Gastrocnemius medialis (tissue), 4 donors: ENCODE results near the gene ARFGAP1. TPM values are rescaled to one million over a fixed set of nuclear protein-coding genes. Genes with fewer than 3 reads are reported as not detected.
"Not testable (repeated sequence)": the region's sequence is repeated elsewhere in the genome, so short reads cannot be mapped to it uniquely, and the experiment has no call there.

Experiments used
- ATAC-seq, 2 donors: fragments of 150-250 bp; one replicate each; pipeline ENCODE4 v1.9.1; 2016
- DNase-seq, 2 donors: peaks; one replicate each; pipeline ENCODE4 v3.0.0-alpha.2; 2019
- H3K27ac ChIP-seq, 4 donors: fragments of 200-600 bp; sonication (generic); 1 replicate in 1 of 4; 2 replicates in 3 of 4; pipeline ENCODE4 v1.5.1; 2016 to 2018; ENCODE audit warnings: mild to moderate bottlenecking in 2 of 4, moderate library complexity in 1 of 4
- H3K27me3 ChIP-seq, 3 donors: fragments of 200-600 bp; sonication (generic) in 2 of 3; 1 replicate in 1 of 3; 2 replicates in 2 of 3; pipeline versions ENCODE4 v1.5.1 to v1.6.0; 2016 to 2019; ENCODE audit warnings: mild to moderate bottlenecking in 1 of 3, moderate library complexity in 1 of 3
- H3K36me3 ChIP-seq, 2 donors: fragments of 200-600 bp; sonication (generic) in 1 of 2; one replicate each; pipeline ENCODE4 v1.5.1; 2017 to 2018
- H3K4me1 ChIP-seq, 2 donors: fragments of 200-600 bp; sonication (generic) in 1 of 2; one replicate each; pipeline ENCODE4 v1.5.1; 2016 to 2017; ENCODE audit warnings: mild to moderate bottlenecking in 2 of 2
- H3K4me3 ChIP-seq, 4 donors: fragments of 200-600 bp; sonication (generic) in 3 of 4; 1 replicate in 1 of 4; 2 replicates in 3 of 4; pipeline ENCODE4 v1.5.1; 2016 to 2019; ENCODE audit warnings: mild to moderate bottlenecking in 2 of 4
- H3K9me3 ChIP-seq, 3 donors: fragments of 200-600 bp; sonication (generic) in 2 of 3; 1 replicate in 1 of 3; 2 replicates in 2 of 3; pipeline ENCODE4 v1.5.1; 2016 to 2019
- POLR2A ChIP-seq, 2 donors: fragments of 450-650 bp; IDR thresholded peaks; one replicate each; pipeline ENCODE4 v1.6.1; 2017; ENCODE audit warnings: antibody characterized with exemption in 2 of 2, mild to moderate bottlenecking in 2 of 2, moderate library complexity in 2 of 2
- in situ Hi-C, 4 donors: fragments of 200-750 bp; cut with MboI; loops; one replicate each; pipeline versions ENCODE4 v1.15.0 to v1.8.0; 2017; ENCODE audit warnings: low sequenced_read_pairs in 4 of 4
- intact Hi-C: fragments of 100-400 bp; cut with DNase I; formaldehyde crosslinking; loops from one replicate; pipeline ENCODE4 v1.15.1; 2023; ENCODE audit warnings: low total_unique reads
- total RNA-seq, 4 donors: library from RNA; depleted of rRNA; stranded (reverse); fragments of >200 nt; gene quantifications; one replicate each; pipeline versions ENCODE4 v1.1.0 to v1.2.3, GENCODE V29; 2016
- TF ChIP-seq, protein P1 (sequence below), 5 experiments: fragments of 450-650 bp in 3 of 5; fragments of 200-600 bp in 2 of 5; sonication (generic) in 2 of 5; IDR thresholded peaks in 4 of 5; conservative IDR thresholded peaks in 1 of 5; 1 replicate in 4 of 5; 2 replicates in 1 of 5; pipeline ENCODE4 v1.5.1; 2016 to 2019; ENCODE audit warnings: antibody characterized with exemption in 5 of 5, mild to moderate bottlenecking in 3 of 5, moderate library complexity in 3 of 5

The ARFGAP1 gene
- total RNA-seq, 4 donors from 2014 or later, result 15.2 to 24.4 (median 18.0) TPM

DNA sequence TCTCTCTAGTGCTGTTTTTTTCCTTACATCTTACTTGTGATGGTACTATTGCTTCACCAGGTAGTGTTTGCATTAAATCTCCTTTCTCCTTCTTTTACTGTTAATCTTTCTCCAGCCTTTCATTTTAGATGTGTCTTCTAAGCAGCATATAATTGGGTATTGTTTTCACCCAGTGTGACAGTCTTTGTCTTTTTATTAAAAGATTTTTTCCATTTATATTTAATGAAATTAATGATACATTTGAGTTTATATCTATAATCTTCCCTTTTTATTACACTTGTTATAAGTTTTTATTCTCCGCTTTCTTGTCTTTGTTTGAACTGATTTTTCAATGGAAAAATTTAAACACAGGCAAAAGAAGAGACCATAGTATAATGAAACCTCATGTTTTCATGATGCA, 29.1 kb downstream of the ARFGAP1 start:
- TF ChIP-seq, protein P1, sequence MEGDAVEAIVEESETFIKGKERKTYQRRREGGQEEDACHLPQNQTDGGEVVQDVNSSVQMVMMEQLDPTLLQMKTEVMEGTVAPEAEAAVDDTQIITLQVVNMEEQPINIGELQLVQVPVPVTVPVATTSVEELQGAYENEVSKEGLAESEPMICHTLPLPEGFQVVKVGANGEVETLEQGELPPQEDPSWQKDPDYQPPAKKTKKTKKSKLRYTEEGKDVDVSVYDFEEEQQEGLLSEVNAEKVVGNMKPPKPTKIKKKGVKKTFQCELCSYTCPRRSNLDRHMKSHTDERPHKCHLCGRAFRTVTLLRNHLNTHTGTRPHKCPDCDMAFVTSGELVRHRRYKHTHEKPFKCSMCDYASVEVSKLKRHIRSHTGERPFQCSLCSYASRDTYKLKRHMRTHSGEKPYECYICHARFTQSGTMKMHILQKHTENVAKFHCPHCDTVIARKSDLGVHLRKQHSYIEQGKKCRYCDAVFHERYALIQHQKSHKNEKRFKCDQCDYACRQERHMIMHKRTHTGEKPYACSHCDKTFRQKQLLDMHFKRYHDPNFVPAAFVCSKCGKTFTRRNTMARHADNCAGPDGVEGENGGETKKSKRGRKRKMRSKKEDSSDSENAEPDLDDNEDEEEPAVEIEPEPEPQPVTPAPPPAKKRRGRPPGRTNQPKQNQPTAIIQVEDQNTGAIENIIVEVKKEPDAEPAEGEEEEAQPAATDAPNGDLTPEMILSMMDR (IDR thresholded peaks at IDR 0.05 in 4 of 5, conservative IDR thresholded peaks at IDR 0.05 in 1 of 5), result no peak
- no peak for TF ChIP-seq POLR2A (IDR thresholded peaks at IDR 0.05)
- Histone ChIP-seq H3K27ac (no peak overlapping the region), H3K9me3 (no peaks in the 10 kb centered on the region), H3K4me3 (no peak overlapping the region), H3K27me3 (peaks cover 34 to 66% (median 40%) of the 10 kb centered on the region in 3 donors), H3K36me3 (no peaks in the 10 kb centered on the region), H3K4me1 (no peaks in the 10 kb centered on the region)
- ATAC-seq, result no peak
- intact Hi-C loops, result no loop called here
- no peak for DNase-seq
- in situ Hi-C loops, result no loop called here

- in situ Hi-C loops, result no loop called here
- TF ChIP-seq, protein P1 (IDR thresholded peaks at IDR 0.05 in 4 of 5, conservative IDR thresholded peaks at IDR 0.05 in 1 of 5), result no peak
- no peak for TF ChIP-seq POLR2A (IDR thresholded peaks at IDR 0.05)
- intact Hi-C loops, result no loop called here
- no peak overlapping the region for H3K27ac ChIP-seq
- no peaks in the 10 kb centered on the region for H3K36me3 ChIP-seq
- DNase-seq, result no peak
- peaks cover 35 to 63% (median 40%) of the 10 kb centered on the region in 3 donors for H3K27me3 ChIP-seq
- no peak for ATAC-seq
- H3K9me3 ChIP-seq, result no peaks in the 10 kb centered on the region
- H3K4me1 ChIP-seq, result no peaks in the 10 kb centered on the region
- H3K4me3 ChIP-seq, result no peak overlapping the region
Observed at GRCh38 chr20:63303095-63303666, 30.6 kb downstream of the ARFGAP1 start.

DNA sequence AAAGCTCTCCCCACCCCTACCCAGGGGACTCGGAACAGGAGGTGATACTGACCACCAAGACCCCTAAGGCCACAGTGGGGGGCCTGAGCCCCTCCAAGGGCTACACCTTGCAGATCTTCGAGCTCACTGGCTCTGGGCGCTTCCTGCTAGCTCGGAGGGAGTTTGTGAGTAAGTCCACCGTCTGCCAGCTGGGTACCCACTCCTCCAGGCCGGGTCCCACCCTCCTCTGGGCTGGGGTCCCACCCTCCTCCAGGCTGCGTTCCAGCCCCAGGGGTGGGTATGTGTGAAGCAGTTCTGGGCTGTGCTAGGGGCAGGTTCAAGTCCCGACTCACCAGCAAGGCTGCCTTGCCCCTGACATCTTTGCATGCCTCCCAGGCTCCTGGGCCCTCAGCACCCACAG, 32.8 kb downstream of the ARFGAP1 start:
- TF ChIP-seq, protein P1 (IDR thresholded peaks at IDR 0.05 in 4 of 5, conservative IDR thresholded peaks at IDR 0.05 in 1 of 5), result no peak
- no peak for TF ChIP-seq POLR2A (IDR thresholded peaks at IDR 0.05)
- Histone ChIP-seq H3K27me3 (peaks cover 41 to 59% (median 48%) of the 10 kb centered on the region in 3 donors), H3K36me3 (no peaks in the 10 kb centered on the region), H3K4me3 (no peak overlapping the region), H3K4me1 (no peaks in the 10 kb centered on the region), H3K27ac (no peak overlapping the region), H3K9me3 (no peaks in the 10 kb centered on the region)
- intact Hi-C loops, result no loop called here
- in situ Hi-C loops, result no loop called here
- DNase-seq (no peak), ATAC-seq (no peak)

DNA sequence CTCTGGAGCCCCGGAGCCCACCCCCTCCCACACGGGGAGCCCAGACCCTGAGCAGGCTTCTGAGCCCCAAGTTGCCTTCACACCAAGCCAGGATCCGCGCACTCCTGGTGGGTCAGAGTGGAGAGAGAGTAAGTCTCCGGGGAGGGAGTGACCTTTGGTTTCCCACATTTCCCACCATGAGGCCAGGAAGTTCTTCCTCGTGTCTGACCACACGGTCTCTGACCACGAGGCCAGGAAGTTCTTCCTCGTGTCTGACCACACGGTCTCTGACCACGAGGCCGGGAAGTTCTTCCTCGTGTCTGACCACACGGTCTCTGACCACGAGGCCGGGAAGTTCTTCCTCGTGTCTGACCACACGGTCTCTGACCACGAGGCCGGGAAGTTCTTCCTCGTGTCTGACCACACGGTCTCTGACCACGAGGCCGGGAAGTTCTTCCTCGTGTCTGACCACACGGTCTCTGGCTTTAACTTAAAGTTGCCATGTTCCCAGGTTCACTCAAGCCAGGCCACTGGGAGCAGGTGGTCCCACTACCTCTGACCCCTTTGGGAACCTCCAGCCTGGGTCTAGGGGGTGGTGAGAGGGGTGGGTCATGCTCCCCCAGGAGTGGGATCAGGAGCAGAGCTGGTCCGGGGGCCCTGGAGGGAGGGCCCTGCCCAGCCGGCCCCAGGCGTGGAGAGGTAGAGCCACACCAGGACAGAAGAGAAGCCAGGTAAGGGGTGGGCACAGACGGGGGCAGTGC, 33.5 kb downstream of the ARFGAP1 start:
- intact Hi-C loops, in situ Hi-C loops, DNase-seq, H3K4me1 ChIP-seq, H3K36me3 ChIP-seq, H3K27ac ChIP-seq, H3K9me3 ChIP-seq, ATAC-seq, H3K4me3 ChIP-seq: not testable (repeated sequence)
- H3K27me3 ChIP-seq, result peaks cover 37 to 52% (median 48%) of the 10 kb centered on the region in 3 donors

DNA sequence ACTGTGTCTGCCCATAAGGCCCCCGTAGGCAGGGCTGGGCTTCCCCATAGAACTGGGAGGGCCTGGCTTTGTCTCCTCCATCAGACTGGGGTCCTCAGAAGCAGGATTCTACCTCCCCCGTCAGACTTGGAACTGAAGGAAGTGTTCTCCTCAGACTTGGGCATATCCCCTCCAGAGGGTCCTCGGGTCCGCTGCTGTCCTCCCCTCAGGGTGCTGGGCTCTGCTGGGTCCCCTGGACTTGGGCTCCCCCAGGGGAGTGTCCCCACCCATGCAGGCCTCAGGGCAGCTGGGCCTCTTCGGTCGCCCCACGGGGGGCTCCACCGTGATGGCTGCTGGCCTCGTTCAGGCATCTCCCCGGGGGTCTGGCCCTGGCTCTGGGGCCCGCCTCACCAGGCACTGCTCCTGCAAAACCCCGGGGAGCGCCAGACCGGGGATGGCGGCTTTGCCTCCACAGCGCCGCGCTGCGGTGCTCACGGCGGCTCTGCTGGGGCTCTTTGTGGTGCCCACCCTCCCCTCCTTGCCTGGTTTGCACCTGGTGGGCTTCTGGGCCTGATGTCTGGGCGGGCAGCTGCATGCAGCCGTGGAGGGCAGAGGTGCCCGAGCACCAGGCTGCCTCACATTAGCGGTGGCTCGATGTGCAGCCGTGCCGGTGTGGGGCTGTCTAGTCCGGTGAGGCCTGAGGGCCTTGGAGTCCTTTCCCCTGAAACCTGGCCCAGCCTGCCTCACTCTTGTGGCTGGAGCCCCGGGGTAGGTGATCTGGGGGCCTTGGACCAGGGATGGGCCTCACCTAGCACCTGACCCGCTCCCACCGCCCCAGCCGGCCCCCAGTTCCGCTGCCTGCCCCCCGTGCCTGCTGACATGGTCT, 34.3 kb downstream of the ARFGAP1 start:
- Histone ChIP-seq H3K27ac (no peak overlapping the region), H3K4me3 (no peak overlapping the region), H3K4me1 (no peaks in the 10 kb centered on the region), H3K9me3 (no peaks in the 10 kb centered on the region), H3K36me3 (no peaks in the 10 kb centered on the region), H3K27me3 (peaks cover 36 to 48% (median 44%) of the 10 kb centered on the region in 3 donors)
- ATAC-seq (no peak), DNase-seq (no peak)
- intact Hi-C loops, result no loop called here
- no peak for TF ChIP-seq POLR2A (IDR thresholded peaks at IDR 0.05)
- TF ChIP-seq, protein P1 (IDR thresholded peaks at IDR 0.05 in 4 of 5, conservative IDR thresholded peaks at IDR 0.05 in 1 of 5), result no peak
- in situ Hi-C loops, result no loop called here
